Measurements from ENCODE around the gene GALNT12.

DNA sequence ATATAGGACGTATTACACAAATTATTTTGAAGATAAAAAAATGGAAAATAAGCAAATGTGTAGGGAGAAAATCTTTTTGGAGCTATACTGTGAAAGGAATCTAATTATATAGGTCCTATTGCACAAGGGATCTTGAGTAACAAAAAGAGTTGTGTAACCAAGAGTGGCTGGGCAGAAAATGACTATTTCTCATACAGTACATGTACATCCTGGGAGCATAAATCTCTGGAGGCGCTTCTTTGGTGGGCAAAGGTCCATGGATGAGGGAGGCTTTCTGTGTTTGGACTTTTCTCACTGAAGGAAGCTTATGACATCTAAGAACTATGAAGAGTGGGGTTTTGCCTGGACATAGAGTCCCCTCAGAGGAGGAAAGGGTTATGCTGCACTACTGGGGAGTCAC, 40.9 kb upstream of the GALNT12 start:
- TF ChIP-seq CTCF (IDR thresholded peaks at IDR 0.05; ENCODE audit: poor library complexity) (no peak), EZH2 (IDR thresholded peaks at IDR 0.05; ENCODE audit: borderline replicate concordance) (no peak)

All from hepatocyte (in vitro differentiated cells).